BLaER1 treated with 17β-estradiol and CSF1 and Interleukin-3, amounts not matched to agents 10 nM and 100 nM (cell line): Measurements from ENCODE around the gene STXBP4.

Experiments
- H3K27ac ChIP-seq, 11 experiments: shearing (Covaris generic); formaldehyde crosslinking; 2 replicates each; pipeline ENCODE4 v1.8.1; 2022
- H3K27me3 ChIP-seq, 11 experiments: shearing (Covaris generic); formaldehyde crosslinking; 2 replicates each; pipeline ENCODE4 v1.8.1; 2022
- H3K36me3 ChIP-seq, 11 experiments: shearing (Covaris generic); formaldehyde crosslinking; 2 replicates each; pipeline ENCODE4 v1.8.1; 2022
- H3K4me1 ChIP-seq, 10 experiments: shearing (Covaris generic); formaldehyde crosslinking; 2 replicates each; pipeline ENCODE4 v1.8.1; 2022
- H3K4me2 ChIP-seq, 11 experiments: shearing (Covaris generic); formaldehyde crosslinking; 2 replicates each; pipeline ENCODE4 v1.8.1; 2022
- H3K4me3 ChIP-seq, 10 experiments: shearing (Covaris generic); formaldehyde crosslinking; 2 replicates each; pipeline ENCODE4 v1.8.1; 2022
- H3K9ac ChIP-seq, 11 experiments: shearing (Covaris generic); formaldehyde crosslinking; 2 replicates each; pipeline ENCODE4 v1.8.1; 2022
- H3K9me3 ChIP-seq, 11 experiments: shearing (Covaris generic); formaldehyde crosslinking; replicated peaks in 1 of 11; 2 replicates each; pipeline ENCODE4 v1.8.1; 2022
- H4K20me1 ChIP-seq, 11 experiments: shearing (Covaris generic); formaldehyde crosslinking; 2 replicates each; pipeline ENCODE4 v1.8.1; 2022
- Cebpa-rat ChIP-seq, 11 experiments: shearing (Covaris generic); IDR thresholded peaks; 2 replicates each; pipeline ENCODE4 v1.8.1; 2022

The STXBP4 gene

DNA sequence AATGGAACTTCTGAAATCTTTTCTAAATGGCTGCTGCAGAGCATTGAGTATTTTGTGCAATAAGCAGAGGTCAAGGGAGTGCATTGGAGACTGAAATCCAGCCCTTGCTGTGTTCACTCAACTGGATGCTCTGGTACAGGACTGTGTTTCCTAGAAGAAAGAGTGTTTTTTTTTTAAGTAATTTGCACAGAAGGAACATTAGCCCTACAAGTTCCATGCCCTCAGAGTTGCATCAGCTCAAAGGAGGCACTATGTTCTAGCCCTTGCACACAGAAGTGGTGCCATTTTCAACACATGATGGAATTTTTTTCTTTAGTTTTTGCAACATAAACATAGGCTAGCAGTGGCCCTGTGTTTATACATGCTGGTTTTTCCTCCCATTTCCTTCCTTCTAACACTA, 152.1 kb downstream of the STXBP4 start:
- H3K27ac ChIP-seq = no peak overlapping the region
- no peaks in the 10 kb centered on the region for H4K20me1 ChIP-seq
- no peaks in the 10 kb centered on the region for H3K9me3 ChIP-seq
- no peaks in the 10 kb centered on the region for H3K36me3 ChIP-seq
- no peak for TF ChIP-seq Cebpa-rat (IDR thresholded peaks at IDR 0.05)
- no peak overlapping the region for H3K4me3 ChIP-seq
- H3K4me2 ChIP-seq = no peak overlapping the region
- H3K4me1 ChIP-seq = no peaks in the 10 kb centered on the region; a peak in 1 of 20 replicates
- no peak overlapping the region for H3K9ac ChIP-seq
- H3K27me3 ChIP-seq = no peaks in the 10 kb centered on the region

DNA sequence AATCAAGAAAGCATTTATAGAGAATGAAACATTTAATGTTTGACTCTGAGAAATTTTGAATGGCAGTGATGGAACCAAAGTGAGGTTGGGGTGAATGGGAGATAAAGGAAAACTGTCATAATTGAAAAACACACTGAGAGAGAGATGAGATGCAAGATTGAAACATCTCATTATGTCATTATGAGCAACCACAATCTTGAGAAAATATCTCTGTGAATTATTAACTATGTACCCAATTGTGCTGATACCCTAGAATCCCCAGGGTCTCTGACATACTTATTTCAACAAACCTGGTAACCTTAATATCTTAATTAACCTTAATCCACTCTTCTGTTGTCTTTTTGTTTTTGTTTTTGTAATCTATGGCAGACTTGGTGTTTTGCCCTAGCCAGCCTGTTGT, 152.7 kb downstream of the STXBP4 start:
- H4K20me1 ChIP-seq = no peaks in the 10 kb centered on the region
- no peak overlapping the region for H3K4me3 ChIP-seq
- no peaks in the 10 kb centered on the region; a peak in 1 of 22 replicates for H3K36me3 ChIP-seq
- no peaks in the 10 kb centered on the region; a peak in 1 of 20 replicates for H3K4me1 ChIP-seq
- no peak for TF ChIP-seq Cebpa-rat (IDR thresholded peaks at IDR 0.05)
- no peak overlapping the region for H3K9ac ChIP-seq
- no peak overlapping the region for H3K27ac ChIP-seq
- no peaks in the 10 kb centered on the region for H3K9me3 ChIP-seq
- H3K27me3 ChIP-seq = no peaks in the 10 kb centered on the region
- no peak overlapping the region for H3K4me2 ChIP-seq

DNA sequence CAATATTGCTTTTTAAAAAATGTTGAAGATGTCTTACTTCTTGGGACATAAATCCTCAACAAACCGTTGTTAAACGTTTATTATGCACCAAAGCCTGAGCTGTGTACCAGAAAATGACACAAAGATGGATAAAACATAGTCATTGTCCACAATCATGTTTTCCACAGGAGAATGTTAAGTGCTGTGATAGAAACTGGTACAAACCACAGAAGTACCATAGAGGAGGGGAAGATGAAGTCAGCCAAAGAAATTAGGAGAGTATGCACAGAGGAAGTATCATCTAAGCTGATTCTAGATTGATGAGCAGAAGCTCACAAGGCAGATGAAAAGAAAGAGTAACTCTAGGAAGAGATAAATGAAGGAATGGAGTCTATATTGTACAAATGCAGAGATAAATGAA, 153.5 kb downstream of the STXBP4 start:
- Histone ChIP-seq H3K4me2 (no peak overlapping the region), H3K27me3 (no peaks in the 10 kb centered on the region), H4K20me1 (no peaks in the 10 kb centered on the region), H3K4me1 (no peaks in the 10 kb centered on the region), H3K4me3 (no peak overlapping the region), H3K36me3 (peaks cover 0 to 4% (median 0%) of the 10 kb centered on the region in 11 experiments; a peak in 1 of 22 replicates), H3K9me3 (no peaks in the 10 kb centered on the region), H3K9ac (no peak overlapping the region), H3K27ac (no peak overlapping the region)
- TF ChIP-seq Cebpa-rat (IDR thresholded peaks at IDR 0.05) = no peak

DNA sequence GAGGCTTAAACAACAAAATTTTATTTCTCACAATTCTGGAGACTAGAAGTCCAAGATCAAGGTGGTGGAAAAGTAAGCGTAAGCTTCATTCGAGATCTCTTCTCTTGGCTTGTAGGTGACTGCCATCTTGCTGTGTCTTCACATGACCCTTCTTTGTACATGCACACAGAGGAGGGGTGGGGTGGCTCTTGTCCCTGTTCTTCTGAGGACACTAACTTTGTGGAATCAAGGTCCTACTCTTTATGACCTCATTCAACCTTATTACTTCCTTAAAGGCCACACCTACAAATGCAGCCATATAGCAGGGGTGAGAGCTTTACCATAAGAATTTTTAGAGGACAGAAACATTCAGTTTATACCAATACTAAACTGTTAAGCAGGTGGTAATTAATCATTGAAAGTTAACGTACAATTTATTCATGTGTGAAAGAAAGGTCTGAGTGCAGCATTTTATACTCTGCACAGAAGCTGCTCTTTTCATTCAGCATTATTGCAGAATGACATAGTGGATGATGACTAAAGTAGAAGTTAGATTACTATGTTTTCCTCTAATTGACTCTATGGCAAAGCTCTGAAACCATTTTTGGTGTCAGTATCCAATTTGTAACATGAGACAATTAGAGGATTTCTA, 156.3 kb downstream of the STXBP4 start:
- peaks cover 0 to 4% (median 0%) of the 10 kb centered on the region in 11 experiments; a peak in 1 of 22 replicates for H3K36me3 ChIP-seq
- H4K20me1 ChIP-seq = no peaks in the 10 kb centered on the region
- no peak overlapping the region for H3K9ac ChIP-seq
- H3K27me3 ChIP-seq = no peaks in the 10 kb centered on the region
- H3K4me3 ChIP-seq = no peak overlapping the region
- H3K27ac ChIP-seq = no peak overlapping the region
- H3K4me1 ChIP-seq = no peaks in the 10 kb centered on the region
- no peaks in the 10 kb centered on the region for H3K9me3 ChIP-seq
- TF ChIP-seq Cebpa-rat (IDR thresholded peaks at IDR 0.05) = no peak
- no peak overlapping the region for H3K4me2 ChIP-seq

DNA sequence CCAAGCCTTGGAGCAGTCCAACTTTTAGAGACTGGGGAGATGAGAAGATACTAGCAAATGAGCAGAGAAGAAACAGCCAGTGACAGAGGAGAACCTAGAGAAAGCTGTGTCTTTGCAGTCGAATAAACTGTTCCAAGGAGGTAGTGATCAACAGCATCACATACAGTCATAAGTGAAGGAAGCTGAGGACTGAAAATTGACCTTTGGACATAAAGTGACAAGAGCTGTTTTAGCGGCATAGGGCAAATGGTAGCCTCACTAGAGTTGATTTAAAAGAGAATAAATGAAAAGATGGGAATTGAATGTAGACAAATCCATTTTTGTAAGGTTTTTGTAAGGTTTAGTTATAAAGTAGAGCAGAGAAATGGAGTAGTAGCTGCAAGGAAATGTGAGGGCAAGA, 165.0 kb downstream of the STXBP4 start:
- H3K4me3 ChIP-seq = no peak overlapping the region
- no peaks in the 10 kb centered on the region for H3K4me1 ChIP-seq
- no peak overlapping the region for H3K9ac ChIP-seq
- H3K27ac ChIP-seq = no peak overlapping the region
- no peaks in the 10 kb centered on the region for H3K9me3 ChIP-seq
- H4K20me1 ChIP-seq = no peaks in the 10 kb centered on the region
- TF ChIP-seq Cebpa-rat (IDR thresholded peaks at IDR 0.05) = no peak
- no peak overlapping the region for H3K4me2 ChIP-seq
- H3K27me3 ChIP-seq = no peaks in the 10 kb centered on the region
- no peaks in the 10 kb centered on the region for H3K36me3 ChIP-seq

DNA sequence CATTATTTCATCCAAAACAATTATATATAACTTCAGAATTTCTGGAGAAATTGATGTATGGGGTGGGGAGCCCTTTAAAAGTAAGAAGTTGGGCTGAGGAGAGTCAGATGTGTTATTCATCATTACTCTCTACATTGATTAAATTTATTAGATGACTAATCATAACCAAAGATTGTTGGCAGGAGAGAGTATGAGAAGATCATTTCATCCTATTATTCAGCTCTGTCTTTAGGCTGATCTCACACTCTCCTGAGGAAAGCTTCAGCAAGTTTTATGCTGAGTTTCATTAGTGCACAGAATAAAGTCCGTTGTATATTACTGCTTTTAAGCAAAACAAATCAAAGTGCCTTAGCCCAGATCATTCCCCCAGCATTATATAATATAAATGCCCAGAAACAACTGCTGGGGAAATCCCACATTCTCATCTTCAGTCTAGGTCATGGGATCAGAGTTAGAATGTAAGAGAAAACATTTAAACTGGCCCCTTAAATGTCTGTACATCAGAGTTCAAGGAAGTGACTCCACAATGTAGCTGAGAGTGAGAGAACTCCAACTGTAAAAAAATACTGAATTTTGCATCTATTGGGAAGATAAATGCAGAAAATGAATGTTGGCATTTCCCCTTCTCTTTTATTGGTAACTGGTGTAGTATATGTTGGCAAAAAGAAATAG, 166.1 kb downstream of the STXBP4 start:
- H3K27ac ChIP-seq = no peak overlapping the region
- no peaks in the 10 kb centered on the region for H3K36me3 ChIP-seq
- H3K27me3 ChIP-seq = no peaks in the 10 kb centered on the region
- H3K9me3 ChIP-seq = no peaks in the 10 kb centered on the region
- H4K20me1 ChIP-seq = no peaks in the 10 kb centered on the region
- H3K4me3 ChIP-seq = no peak overlapping the region
- H3K4me1 ChIP-seq = no peaks in the 10 kb centered on the region
- TF ChIP-seq Cebpa-rat (IDR thresholded peaks at IDR 0.05) = no peak
- H3K9ac ChIP-seq = no peak overlapping the region
- no peak overlapping the region for H3K4me2 ChIP-seq

DNA sequence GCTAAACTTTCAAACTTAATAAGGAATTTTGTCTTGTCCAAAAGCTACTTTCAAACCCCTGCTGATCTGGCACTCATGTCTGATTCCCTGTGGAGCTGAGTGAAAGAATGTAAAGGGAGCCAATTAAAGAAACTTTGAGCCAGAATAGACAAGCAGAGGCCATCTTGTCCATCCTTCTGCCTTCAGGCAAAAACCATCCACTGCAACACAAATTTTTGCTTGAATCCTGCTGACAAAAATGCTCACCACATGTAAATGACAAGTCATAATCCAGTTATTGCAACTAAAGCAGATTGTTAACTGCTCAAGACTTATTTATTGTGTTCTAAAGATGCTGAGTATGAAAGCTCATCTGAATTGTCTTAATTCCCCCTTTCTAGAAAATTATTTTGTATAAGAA, 172.2 kb downstream of the STXBP4 start:
- no peak overlapping the region for H3K9ac ChIP-seq
- H3K4me3 ChIP-seq = no peak overlapping the region
- no peak for TF ChIP-seq Cebpa-rat (IDR thresholded peaks at IDR 0.05)
- H3K4me1 ChIP-seq = no peaks in the 10 kb centered on the region
- peaks cover 0 to 16% (median 0%) of the 10 kb centered on the region in 11 experiments; a peak in 7 of 22 replicates for H3K36me3 ChIP-seq
- no peak overlapping the region for H3K27ac ChIP-seq
- H3K9me3 ChIP-seq = no peaks in the 10 kb centered on the region
- H4K20me1 ChIP-seq = no peaks in the 10 kb centered on the region
- H3K4me2 ChIP-seq = no peak overlapping the region
- H3K27me3 ChIP-seq = no peaks in the 10 kb centered on the region

DNA sequence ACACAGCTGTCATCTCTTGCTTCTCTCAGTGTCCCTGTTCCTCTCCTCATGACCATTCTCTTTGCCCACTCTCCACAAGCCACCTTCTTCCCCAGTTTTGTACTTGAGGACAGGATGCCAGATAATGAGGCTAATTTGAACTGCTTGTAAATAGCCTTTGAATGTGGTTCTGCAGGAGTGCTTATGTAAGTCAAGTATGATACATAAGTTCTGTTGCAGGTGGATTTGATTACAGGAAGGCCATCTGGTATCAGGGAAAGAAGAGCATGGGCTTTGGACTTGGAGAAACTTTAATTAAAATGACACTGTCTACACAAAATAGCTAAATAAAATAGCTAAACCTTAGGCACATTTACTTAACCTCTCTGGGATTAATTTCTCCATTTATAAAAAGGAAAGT, 176.0 kb downstream of the STXBP4 start:
- Histone ChIP-seq H3K27ac (no peak overlapping the region), H3K27me3 (no peaks in the 10 kb centered on the region), H3K4me2 (no peak overlapping the region), H3K4me1 (no peaks in the 10 kb centered on the region), H3K9ac (no peak overlapping the region), H3K4me3 (no peak overlapping the region), H3K36me3 (peaks cover 0 to 16% (median 0%) of the 10 kb centered on the region in 11 experiments; a peak in 7 of 22 replicates), H3K9me3 (no peaks in the 10 kb centered on the region), H4K20me1 (no peaks in the 10 kb centered on the region)
- TF ChIP-seq Cebpa-rat (IDR thresholded peaks at IDR 0.05) = no peak

DNA sequence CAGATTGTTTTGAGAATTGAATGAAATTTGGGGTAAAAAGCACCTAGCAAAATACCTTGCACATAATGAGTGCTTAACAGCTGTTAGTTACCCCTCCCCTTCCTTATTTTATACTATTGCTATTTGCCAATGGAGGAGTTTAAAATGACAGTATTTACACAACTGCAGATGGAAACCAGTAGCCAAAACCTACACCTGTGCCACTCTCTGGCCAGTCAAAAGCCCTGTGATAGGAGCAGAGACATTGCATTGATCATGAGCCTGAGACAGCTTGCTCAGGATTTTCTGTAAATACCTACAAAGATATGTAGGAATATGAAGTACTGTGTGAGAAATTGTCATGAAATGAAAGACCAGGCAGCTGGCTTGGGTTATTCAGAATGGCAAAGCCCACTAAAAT, 180.9 kb downstream of the STXBP4 start:
- H3K36me3 ChIP-seq = peaks cover 0 to 11% (median 0%) of the 10 kb centered on the region in 11 experiments; a peak in 3 of 22 replicates
- H3K4me2 ChIP-seq = no peak overlapping the region
- H4K20me1 ChIP-seq = no peaks in the 10 kb centered on the region
- no peak overlapping the region for H3K4me3 ChIP-seq
- no peak for TF ChIP-seq Cebpa-rat (IDR thresholded peaks at IDR 0.05)
- H3K4me1 ChIP-seq = no peaks in the 10 kb centered on the region
- no peaks in the 10 kb centered on the region for H3K27me3 ChIP-seq
- H3K9ac ChIP-seq = no peak overlapping the region
- no peaks in the 10 kb centered on the region for H3K9me3 ChIP-seq
- H3K27ac ChIP-seq = no peak overlapping the region

DNA sequence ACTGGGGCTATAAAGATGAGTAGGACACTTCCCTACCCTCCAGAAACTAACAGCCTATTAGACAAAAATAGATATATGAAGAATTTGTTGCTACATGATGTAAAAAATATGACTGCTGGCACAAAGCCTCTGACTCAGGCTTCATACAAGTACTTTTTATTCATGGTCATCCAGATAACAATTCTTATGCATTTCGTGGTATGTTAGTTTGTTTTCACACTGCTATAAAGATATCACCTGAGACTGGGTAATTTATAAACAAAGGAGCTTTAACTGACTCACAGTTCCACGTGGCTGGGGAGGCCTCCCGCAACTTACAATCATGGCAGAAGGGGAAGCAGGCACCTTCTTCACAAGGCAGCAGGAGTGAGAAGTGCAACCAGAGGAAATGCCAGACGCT, 183.7 kb downstream of the STXBP4 start:
- Histone ChIP-seq H3K4me3 (no peak overlapping the region), H3K4me1 (no peaks in the 10 kb centered on the region), H3K9ac (no peak overlapping the region), H4K20me1 (no peaks in the 10 kb centered on the region), H3K27me3 (no peaks in the 10 kb centered on the region), H3K9me3 (no peaks in the 10 kb centered on the region), H3K36me3 (peaks cover 0 to 8% (median 0%) of the 10 kb centered on the region in 11 experiments; a peak in 1 of 22 replicates), H3K27ac (no peak overlapping the region), H3K4me2 (no peak overlapping the region)
- no peak for TF ChIP-seq Cebpa-rat (IDR thresholded peaks at IDR 0.05)
